NB4 (cell line): ENCODE measurements around the gene SURF4.

Experiments
- POLR2A ChIP-seq: IDR thresholded peaks from 2 replicates; pipeline ENCODE4 v1.6.1; 2011; ENCODE audit warnings: mild to moderate bottlenecking; ENCODE audit not compliant: insufficient read length; ENCODE audit errors: extremely low read depth
- TF ChIP-seq, protein P1 (sequence below): IDR thresholded peaks from one replicate; pipeline ENCODE4 v1.5.1; 2012; ENCODE audit warnings: low read depth, low read length

DNA sequence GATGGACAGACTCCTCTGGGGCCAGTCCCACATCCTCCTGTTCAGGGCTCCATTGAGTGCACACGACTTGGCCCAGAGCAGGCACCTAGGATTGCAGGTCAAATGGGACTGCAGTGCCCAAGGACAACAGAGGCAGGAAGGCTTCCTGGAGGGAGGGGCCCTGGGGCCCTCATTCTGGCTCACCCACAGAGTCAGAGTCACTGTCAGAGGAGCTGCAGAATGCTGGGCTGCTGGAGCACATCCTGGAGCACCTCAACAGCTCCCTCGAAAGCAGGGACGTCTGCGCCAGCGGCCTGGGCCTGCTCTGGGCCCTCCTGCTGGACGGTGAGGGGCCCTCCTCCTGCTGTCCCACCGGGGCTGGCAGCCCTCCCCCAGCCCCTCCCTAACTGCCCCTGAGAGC is 26.8 kb upstream of the SURF4 start:
- TF ChIP-seq, protein P1, sequence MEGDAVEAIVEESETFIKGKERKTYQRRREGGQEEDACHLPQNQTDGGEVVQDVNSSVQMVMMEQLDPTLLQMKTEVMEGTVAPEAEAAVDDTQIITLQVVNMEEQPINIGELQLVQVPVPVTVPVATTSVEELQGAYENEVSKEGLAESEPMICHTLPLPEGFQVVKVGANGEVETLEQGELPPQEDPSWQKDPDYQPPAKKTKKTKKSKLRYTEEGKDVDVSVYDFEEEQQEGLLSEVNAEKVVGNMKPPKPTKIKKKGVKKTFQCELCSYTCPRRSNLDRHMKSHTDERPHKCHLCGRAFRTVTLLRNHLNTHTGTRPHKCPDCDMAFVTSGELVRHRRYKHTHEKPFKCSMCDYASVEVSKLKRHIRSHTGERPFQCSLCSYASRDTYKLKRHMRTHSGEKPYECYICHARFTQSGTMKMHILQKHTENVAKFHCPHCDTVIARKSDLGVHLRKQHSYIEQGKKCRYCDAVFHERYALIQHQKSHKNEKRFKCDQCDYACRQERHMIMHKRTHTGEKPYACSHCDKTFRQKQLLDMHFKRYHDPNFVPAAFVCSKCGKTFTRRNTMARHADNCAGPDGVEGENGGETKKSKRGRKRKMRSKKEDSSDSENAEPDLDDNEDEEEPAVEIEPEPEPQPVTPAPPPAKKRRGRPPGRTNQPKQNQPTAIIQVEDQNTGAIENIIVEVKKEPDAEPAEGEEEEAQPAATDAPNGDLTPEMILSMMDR = no peak
- TF ChIP-seq POLR2A = no peak
